Liver (tissue), 9 donors: Measurements from ENCODE around the gene ARHGEF16. TPM values are rescaled to one million over a fixed set of nuclear protein-coding genes. Genes with fewer than 3 reads are reported as not detected.

Experiments used
- DNase-seq: peaks from one replicate; pipeline ENCODE4 v3.0.0-alpha.2; 2017; ENCODE audit warnings: low spot score
- H3K27ac ChIP-seq, 2 donors: one replicate each; pipeline ENCODE4 v1.7.0; 2013; ENCODE audit warnings: inconsistent platforms in 2 of 2, low read length in 2 of 2, control low read depth in 1 of 2, low read depth in 1 of 2, mild to moderate bottlenecking in 1 of 2
- H3K27me3 ChIP-seq, 4 donors: one replicate each; pipeline versions ENCODE4 v1.6.1 to v1.7.0; 2013; ENCODE audit warnings: low read length in 3 of 4, inconsistent platforms in 1 of 4, mild to moderate bottlenecking in 1 of 4, moderate library complexity in 1 of 4; ENCODE audit not compliant: control insufficient read depth in 4 of 4, insufficient read depth in 4 of 4
- H3K36me3 ChIP-seq, 4 donors: one replicate each; pipeline versions ENCODE4 v1.6.1 to v1.7.0; 2013; ENCODE audit warnings: low read length in 3 of 4, mild to moderate bottlenecking in 3 of 4, low read depth in 1 of 4, moderate library complexity in 1 of 4; ENCODE audit not compliant: control insufficient read depth in 4 of 4, insufficient read depth in 3 of 4
- H3K4me1 ChIP-seq, 4 donors: one replicate each; pipeline versions ENCODE4 v1.6.1 to v1.7.0; 2013; ENCODE audit warnings: low read length in 3 of 4, mild to moderate bottlenecking in 3 of 4, moderate library complexity in 1 of 4; ENCODE audit not compliant: control insufficient read depth in 4 of 4, insufficient read depth in 4 of 4
- H3K4me3 ChIP-seq, 3 donors: one replicate each; pipeline versions ENCODE4 v1.6.1 to v1.7.0; 2013; ENCODE audit warnings: low read length in 3 of 3, control low read depth in 1 of 3, low read depth in 1 of 3, mild to moderate bottlenecking in 1 of 3
- H3K9ac ChIP-seq, 2 donors: one replicate each; pipeline ENCODE4 v1.7.0; 2013; ENCODE audit warnings: low read length in 2 of 2, mild to moderate bottlenecking in 2 of 2, moderate library complexity in 2 of 2, control low read depth in 1 of 2, low read depth in 1 of 2
- H3K9me3 ChIP-seq, 4 donors: one replicate each; pipeline versions ENCODE4 v1.6.1 to v1.7.0; 2013; ENCODE audit warnings: low read length in 3 of 4; ENCODE audit not compliant: control insufficient read depth in 4 of 4
- ATF3 ChIP-seq: IDR thresholded peaks from 2 replicates; pipeline ENCODE4 v1.6.1; 2016; ENCODE audit warnings: antibody characterized with exemption
- CTCF ChIP-seq: fragments of 150-350 bp; IDR thresholded peaks from 2 replicates; pipeline ENCODE4 v1.5.1; 2017; ENCODE audit warnings: improper control_type of control experiment, low read depth, low read length; ENCODE audit not compliant: missing input control
- EGR1 ChIP-seq, 2 donors: IDR thresholded peaks; 2 replicates each; pipeline ENCODE4 v1.6.1; 2016 to 2018; ENCODE audit warnings: antibody characterized with exemption in 2 of 2, low read depth in 2 of 2
- FOXA2 ChIP-seq: IDR thresholded peaks from 2 replicates; pipeline ENCODE4 v1.6.1; 2016; ENCODE audit warnings: antibody characterized with exemption
- GABPA ChIP-seq, 2 donors: IDR thresholded peaks in 1 of 2; conservative IDR thresholded peaks in 1 of 2; 2 replicates each; pipeline ENCODE4 v1.6.1; 2016; ENCODE audit warnings: antibody characterized with exemption in 2 of 2, mild to moderate bottlenecking in 1 of 2, moderate library complexity in 1 of 2
- HNF4A ChIP-seq, 2 donors: conservative IDR thresholded peaks; 2 replicates each; pipeline ENCODE4 v1.6.1; 2016; ENCODE audit warnings: antibody characterized with exemption in 2 of 2, mild to moderate bottlenecking in 2 of 2
- HNF4G ChIP-seq: IDR thresholded peaks from 2 replicates; pipeline ENCODE4 v1.6.1; 2016; ENCODE audit warnings: antibody characterized with exemption
- MAX ChIP-seq: IDR thresholded peaks from 2 replicates; pipeline ENCODE4 v1.6.1; 2016; ENCODE audit warnings: antibody characterized with exemption
- RAD21 ChIP-seq, 2 donors: IDR thresholded peaks; 2 replicates each; pipeline ENCODE4 v1.6.1; 2016; ENCODE audit warnings: antibody characterized with exemption in 2 of 2, mild to moderate bottlenecking in 2 of 2
- RXRA ChIP-seq, 2 donors: IDR thresholded peaks; 2 replicates each; pipeline ENCODE4 v1.6.1; 2017 to 2018; ENCODE audit warnings: antibody characterized with exemption in 2 of 2, mild to moderate bottlenecking in 1 of 2
- SP1 ChIP-seq: IDR thresholded peaks from 2 replicates; pipeline ENCODE4 v1.6.1; 2018; ENCODE audit warnings: antibody characterized with exemption, mild to moderate bottlenecking
- TAF1 ChIP-seq: conservative IDR thresholded peaks from 2 replicates; pipeline ENCODE4 v1.6.1; 2016; ENCODE audit warnings: antibody characterized with exemption, mild to moderate bottlenecking
- YY1 ChIP-seq: IDR thresholded peaks from 2 replicates; pipeline ENCODE4 v1.6.1; 2016; ENCODE audit warnings: antibody characterized with exemption, mild to moderate bottlenecking
- ZBTB33 ChIP-seq: IDR thresholded peaks from 2 replicates; pipeline ENCODE4 v1.6.1; 2016; ENCODE audit warnings: antibody characterized with exemption
- WGBS: extraction: QIAGEN DNeasy Blood & Tissue Kit; methylation state at CpG from one replicate; pipeline ENCODE4 v1.1.7; 2013; 5-methylcytosine and 5-hydroxymethylcytosine counted together
- polyA plus RNA-seq, 2 donors: library from polyadenylated mRNA; stranded (reverse) in 1 of 2; unstranded in 1 of 2; fragments of 200-250 nt in 1 of 2; fragments of >200 nt in 1 of 2; fragmentation: Nextera tagmentation in 1 of 2; extraction: Ambion mirVana in 1 of 2; gene quantifications; one replicate each; pipeline versions ENCODE4 v1.2.1 to v1.2.3, GENCODE V29; 2013 to 2015
- total RNA-seq, 2 donors: library from RNA; depleted of rRNA; stranded (reverse); fragments of >200 nt; gene quantifications; one replicate each; pipeline ENCODE4 v1.2.3, GENCODE V29; 2014
- donor health status: healthy.
- donor health status: healthy.
- donor health status: healthy.
- donor health status: healthy.
- donor health status: healthy.

Gene ARHGEF16
- total and polyA plus RNA-seq, 4 donors: 0.65 to 5.6 (median 2.8) TPM

- Histone ChIP-seq H3K27me3 (no peaks in the 10 kb centered on the region), H3K27ac (peak overlapping the region in 1 of 2 donors; percentile 35), H3K36me3 (no peaks in the 10 kb centered on the region), H3K4me1 (peaks cover 0 to 9% (median 6%) of the 10 kb centered on the region in 4 donors), H3K9ac (no peak overlapping the region), H3K9me3 (no peaks in the 10 kb centered on the region), H3K4me3 (no peak overlapping the region)
- 29% methylated on average over 21 of the region's 21 CpGs for WGBS
- DNase-seq: peak; percentile 45
- TF ChIP-seq HNF4A (conservative IDR thresholded peaks at IDR 0.05) (peak; percentile 94 to 97), SP1 (peak; percentile 91), YY1 (peak; percentile 90), MAX (no peak), CTCF (no peak), HNF4G (peak; percentile 86), TAF1 (no peak), RXRA (IDR thresholded peaks at IDR 0.05) (peak; percentile 66 to 72), RAD21 (IDR thresholded peaks at IDR 0.05) (no peak)
These were observed 25.9 kb downstream of the ARHGEF16 start for GRCh38 chr1:3480369-3480719.

- WGBS: 79% methylated on average over 15 of the region's 15 CpGs
- DNase-seq: no peak
- Histone ChIP-seq H3K27me3 (no peaks in the 10 kb centered on the region), H3K9me3 (no peaks in the 10 kb centered on the region), H3K27ac (no peak overlapping the region), H3K36me3 (no peaks in the 10 kb centered on the region), H3K4me1 (peaks cover 0 to 9% (median 6%) of the 10 kb centered on the region in 4 donors), H3K4me3 (no peak overlapping the region), H3K9ac (no peak overlapping the region)
- TF ChIP-seq GABPA (IDR thresholded peaks at IDR 0.05 in 1 of 2, conservative IDR thresholded peaks at IDR 0.05 in 1 of 2): no peak
- no peak for TF ChIP-seq FOXA2
- TF ChIP-seq YY1: no peak
- TF ChIP-seq HNF4A (conservative IDR thresholded peaks at IDR 0.05): no peak
These were observed 26.6 kb downstream of the ARHGEF16 start for GRCh38 chr1:3481046-3481445.

- no peaks in the 10 kb centered on the region for H3K27me3 ChIP-seq
- no peaks in the 10 kb centered on the region for H3K9me3 ChIP-seq
- no peak for DNase-seq
- H3K4me1 ChIP-seq: peaks cover 0 to 9% (median 6%) of the 10 kb centered on the region in 4 donors
- no peak for TF ChIP-seq ZBTB33
- no peak for TF ChIP-seq YY1
- no peak for TF ChIP-seq RXRA (IDR thresholded peaks at IDR 0.05)
- TF ChIP-seq EGR1 (IDR thresholded peaks at IDR 0.05; ENCODE audit: low read depth in 2 of 2): no peak
- no peak for TF ChIP-seq ATF3
- TF ChIP-seq TAF1: no peak
- H3K27ac ChIP-seq: no peak overlapping the region
- no peak overlapping the region for H3K4me3 ChIP-seq
- H3K9ac ChIP-seq: no peak overlapping the region
- no peaks in the 10 kb centered on the region for H3K36me3 ChIP-seq
- 88% methylated on average over 20 of the region's 20 CpGs for WGBS
These were observed 27.4 kb downstream of the ARHGEF16 start for GRCh38 chr1:3481836-3482375.
